Fibroblast of lung (primary cell): ENCODE measurements around the gene NEU3. TPM values are rescaled to one million over a fixed set of nuclear protein-coding genes. Genes with fewer than 3 reads are reported as not detected.

ENCODE experiments used
- DNase-seq, 2 donors: peaks; one replicate each; pipeline versions ENCODE4 v3.0.0 to v3.0.0-alpha.2; 2010; ENCODE audit warnings: low read depth in 2 of 2
- H2AFZ ChIP-seq: 2 replicates; pipeline ENCODE4 v1.5.1; 2012; ENCODE audit warnings: low read length, control low read depth, inconsistent platforms
- H3K27ac ChIP-seq: 2 replicates; pipeline ENCODE4 v1.5.1; 2011; ENCODE audit warnings: low read length, control low read depth; ENCODE audit not compliant: insufficient read depth
- H3K27me3 ChIP-seq: 2 replicates; pipeline ENCODE4 v1.5.1; 2011; ENCODE audit warnings: mild to moderate bottlenecking, low read length; ENCODE audit not compliant: control insufficient read depth, insufficient read depth
- H3K36me3 ChIP-seq: 2 replicates; pipeline ENCODE4 v1.5.1; 2011; ENCODE audit warnings: low read length; ENCODE audit not compliant: control insufficient read depth, insufficient read depth
- H3K4me1 ChIP-seq: 2 replicates; pipeline ENCODE4 v1.5.1; 2011; ENCODE audit warnings: low read length; ENCODE audit not compliant: control insufficient read depth, insufficient read depth; ENCODE audit errors: extremely low read depth
- H3K4me2 ChIP-seq: 2 replicates; pipeline ENCODE4 v1.5.1; 2011; ENCODE audit warnings: low read length, control low read depth; ENCODE audit not compliant: insufficient read depth; ENCODE audit errors: extremely low read depth
- H3K4me3 ChIP-seq, 4 experiments: fragments of 200-600 bp in 1 of 4; sonication (generic) in 1 of 4; replicated peaks in 1 of 4; 2 replicates each; pipeline ENCODE4 v1.5.1; 2011 to 2016; ENCODE audit warnings: low read length in 4 of 4, low read depth in 3 of 4, mild to moderate bottlenecking in 3 of 4, control low read depth in 2 of 4, inconsistent platforms in 1 of 4, mixed read lengths in 1 of 4; ENCODE audit not compliant: insufficient read depth in 1 of 4; ENCODE audit errors: control extremely low read depth in 1 of 4
- H3K79me2 ChIP-seq: 2 replicates; pipeline ENCODE4 v1.5.1; 2012; ENCODE audit warnings: mild to moderate bottlenecking, low read length, inconsistent platforms; ENCODE audit not compliant: control insufficient read depth, insufficient read depth
- H3K9ac ChIP-seq: 2 replicates; pipeline ENCODE4 v1.5.1; 2011; ENCODE audit warnings: mild to moderate bottlenecking, low read length, control low read depth; ENCODE audit not compliant: insufficient read depth
- H3K9me3 ChIP-seq: 2 replicates; pipeline ENCODE4 v1.5.1; 2012; ENCODE audit warnings: low read depth, low read length; ENCODE audit not compliant: control insufficient read depth, insufficient read depth
- H4K20me1 ChIP-seq: 2 replicates; pipeline ENCODE4 v1.5.1; 2011; ENCODE audit warnings: low read length; ENCODE audit not compliant: control insufficient read depth, insufficient read depth; ENCODE audit errors: extremely low read depth
- EZH2 ChIP-seq: IDR thresholded peaks from 2 replicates; pipeline ENCODE4 v1.5.1; 2012; ENCODE audit warnings: low read length, control low read depth, mild to moderate bottlenecking; ENCODE audit errors: missing control alignments
- polyA plus RNA-seq, 2 donors: library from polyadenylated mRNA; depleted of rRNA in 1 of 2; stranded (reverse) in 1 of 2; unstranded in 1 of 2; fragments of >200 nt; gene quantifications; 2 replicates each; pipeline ENCODE4 v1.2.1, GENCODE V29; 2011 to 2012; ENCODE audit warnings: missing spikeins in 1 of 2
- total RNA-seq: library from RNA; depleted of rRNA; stranded (reverse); fragments of >200 nt; gene quantifications from 2 replicates; pipeline ENCODE4 v1.2.1, GENCODE V29; 2014
- TF ChIP-seq, protein P1 (sequence below), 2 donors: IDR thresholded peaks in 1 of 2; conservative IDR thresholded peaks in 1 of 2; 1 replicate in 1 of 2; 2 replicates in 1 of 2; pipeline ENCODE4 v1.5.1; 2011 to 2012; ENCODE audit warnings: low read length in 2 of 2, control low read depth in 1 of 2, inconsistent platforms in 1 of 2, low read depth in 1 of 2, mild to moderate bottlenecking in 1 of 2

NEU3 gene
- total and polyA plus RNA-seq, 2 donors (not counting 1 experiment from before 2014, with no cell fraction given), result 5.0 to 6.6 TPM

DNA sequence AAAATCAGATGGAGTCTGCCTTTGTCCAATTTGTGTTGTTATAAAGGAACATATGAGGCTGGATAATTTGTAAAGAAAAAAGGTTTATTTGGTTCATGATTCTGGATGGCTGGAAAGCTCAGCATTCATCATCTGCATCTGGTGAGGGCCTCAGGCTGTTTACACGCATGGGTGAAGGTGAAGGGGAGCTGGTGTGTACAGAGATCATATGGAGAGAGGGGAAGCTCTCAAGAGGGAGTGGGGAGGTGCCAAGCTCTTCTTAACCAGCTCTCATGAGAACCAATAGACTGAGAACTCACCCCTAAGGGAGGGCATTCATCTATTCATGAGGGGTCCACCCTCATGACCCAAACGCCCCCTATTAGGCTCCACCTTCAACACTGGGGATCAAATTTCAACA, 40.0 kb downstream of the NEU3 start:
- TF ChIP-seq EZH2, result no peak
- TF ChIP-seq, protein P1, sequence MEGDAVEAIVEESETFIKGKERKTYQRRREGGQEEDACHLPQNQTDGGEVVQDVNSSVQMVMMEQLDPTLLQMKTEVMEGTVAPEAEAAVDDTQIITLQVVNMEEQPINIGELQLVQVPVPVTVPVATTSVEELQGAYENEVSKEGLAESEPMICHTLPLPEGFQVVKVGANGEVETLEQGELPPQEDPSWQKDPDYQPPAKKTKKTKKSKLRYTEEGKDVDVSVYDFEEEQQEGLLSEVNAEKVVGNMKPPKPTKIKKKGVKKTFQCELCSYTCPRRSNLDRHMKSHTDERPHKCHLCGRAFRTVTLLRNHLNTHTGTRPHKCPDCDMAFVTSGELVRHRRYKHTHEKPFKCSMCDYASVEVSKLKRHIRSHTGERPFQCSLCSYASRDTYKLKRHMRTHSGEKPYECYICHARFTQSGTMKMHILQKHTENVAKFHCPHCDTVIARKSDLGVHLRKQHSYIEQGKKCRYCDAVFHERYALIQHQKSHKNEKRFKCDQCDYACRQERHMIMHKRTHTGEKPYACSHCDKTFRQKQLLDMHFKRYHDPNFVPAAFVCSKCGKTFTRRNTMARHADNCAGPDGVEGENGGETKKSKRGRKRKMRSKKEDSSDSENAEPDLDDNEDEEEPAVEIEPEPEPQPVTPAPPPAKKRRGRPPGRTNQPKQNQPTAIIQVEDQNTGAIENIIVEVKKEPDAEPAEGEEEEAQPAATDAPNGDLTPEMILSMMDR (conservative IDR thresholded peaks at IDR 0.05 in 1 of 2, IDR thresholded peaks at IDR 0.05 in 1 of 2; ENCODE audit: low read depth in 1 of 2, low read length in 2 of 2), result no peak
- Histone ChIP-seq H4K20me1 (no peaks in the 10 kb centered on the region), H2AFZ (no peak overlapping the region), H3K4me1 (peaks cover 9% of the 10 kb centered on the region), H3K4me3 (no peak overlapping the region), H3K27me3 (no peaks in the 10 kb centered on the region), H3K79me2 (no peaks in the 10 kb centered on the region), H3K4me2 (no peak overlapping the region), H3K36me3 (no peaks in the 10 kb centered on the region), H3K9ac (no peak overlapping the region), H3K9me3 (no peaks in the 10 kb centered on the region), H3K27ac (no peak overlapping the region)
- DNase-seq, result no peak

DNA sequence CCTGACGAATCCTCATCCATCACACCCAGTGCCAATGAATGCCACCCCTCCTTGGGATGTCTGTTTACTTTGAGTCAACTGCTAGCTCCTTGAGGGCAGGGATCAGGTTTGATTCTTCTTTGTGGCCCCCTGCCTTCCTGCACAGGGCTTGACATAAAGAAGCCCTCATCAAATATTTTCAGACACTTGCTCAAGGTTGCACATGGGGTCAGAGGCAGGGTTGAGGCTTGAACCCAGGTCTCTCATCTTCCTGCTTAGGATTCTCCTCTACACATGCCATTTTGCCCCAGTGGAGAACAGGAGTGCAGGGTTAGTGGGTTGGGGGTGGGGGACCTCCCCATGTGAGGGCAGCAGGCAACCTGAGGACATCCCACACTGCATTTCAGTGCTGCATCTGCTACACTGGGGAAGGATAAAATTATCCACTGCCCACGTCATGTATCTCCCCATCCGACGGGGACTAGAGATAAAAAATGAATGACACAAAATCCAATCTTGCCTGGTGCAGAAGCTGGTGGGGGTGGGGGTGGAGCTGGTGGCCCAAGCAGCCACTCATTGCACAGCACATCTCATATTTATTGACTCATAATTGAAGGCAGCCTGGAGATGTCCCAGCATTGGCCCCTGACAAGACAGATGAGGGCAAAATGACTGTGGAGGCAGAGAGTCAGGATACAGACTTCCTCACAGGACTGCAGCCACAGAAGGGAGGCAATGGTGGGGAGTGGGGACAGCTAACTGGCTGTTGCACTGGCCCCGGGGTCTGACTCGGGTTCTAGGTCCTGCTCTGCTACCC, 41.3 kb downstream of the NEU3 start:
- Histone ChIP-seq H3K9me3 (no peaks in the 10 kb centered on the region), H2AFZ (no peak overlapping the region), H3K36me3 (no peaks in the 10 kb centered on the region), H3K4me3 (no peak overlapping the region), H3K27me3 (no peaks in the 10 kb centered on the region), H3K27ac (no peak overlapping the region), H3K79me2 (no peaks in the 10 kb centered on the region), H3K9ac (no peak overlapping the region), H4K20me1 (no peaks in the 10 kb centered on the region), H3K4me1 (peaks cover 9% of the 10 kb centered on the region), H3K4me2 (no peak overlapping the region)
- TF ChIP-seq, protein P1 (conservative IDR thresholded peaks at IDR 0.05 in 1 of 2, IDR thresholded peaks at IDR 0.05 in 1 of 2; ENCODE audit: low read depth in 1 of 2, low read length in 2 of 2), result no peak
- TF ChIP-seq EZH2, result no peak
- DNase-seq, result no peak

DNA sequence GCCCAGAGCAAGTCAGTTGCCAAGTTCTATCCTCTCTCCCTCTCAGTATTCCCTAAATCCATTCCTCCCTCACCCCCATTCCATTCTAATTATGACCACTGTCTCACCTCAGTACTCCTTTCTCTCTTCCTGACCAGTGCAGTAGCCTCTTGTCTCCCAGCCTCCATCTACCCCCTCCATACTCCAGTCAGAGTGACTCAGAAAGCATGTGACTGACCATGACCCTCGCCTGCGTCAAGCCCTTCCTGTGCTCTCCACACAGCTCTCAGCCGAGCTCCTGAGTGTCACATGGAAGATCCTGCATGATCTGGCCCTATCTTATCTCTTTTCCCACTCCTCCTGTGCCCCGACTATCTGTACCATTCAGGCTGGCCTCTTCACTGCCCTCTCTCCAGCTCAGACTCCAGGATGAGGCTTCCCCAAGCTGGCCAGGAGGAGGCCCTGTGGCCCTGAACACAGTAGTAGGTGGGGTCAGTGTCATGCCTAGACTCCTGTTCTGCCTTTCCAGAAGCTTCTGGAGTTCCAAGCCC, 42.6 kb downstream of the NEU3 start:
- Histone ChIP-seq H3K36me3 (no peaks in the 10 kb centered on the region), H3K27me3 (no peaks in the 10 kb centered on the region), H3K4me2 (no peak overlapping the region), H3K79me2 (no peaks in the 10 kb centered on the region), H3K4me1 (peaks cover 9% of the 10 kb centered on the region), H4K20me1 (no peaks in the 10 kb centered on the region), H3K9me3 (no peaks in the 10 kb centered on the region), H2AFZ (peak overlapping the region; percentile 65), H3K4me3 (no peak overlapping the region), H3K9ac (peak overlapping the region; percentile 32), H3K27ac (peak overlapping the region; percentile 70)
- DNase-seq, result peak; percentile 86 to 89
- TF ChIP-seq EZH2, result no peak
- TF ChIP-seq, protein P1 (conservative IDR thresholded peaks at IDR 0.05 in 1 of 2, IDR thresholded peaks at IDR 0.05 in 1 of 2; ENCODE audit: low read depth in 1 of 2, low read length in 2 of 2), result no peak
